NCI-H2107 treated with DMSO at 0.1 percent for 48 hours (cell line): Measurements from ENCODE around the gene TMEM63C.

Experiments used
- DNase-seq: peaks from one replicate; lab custom pipeline; 2025; ENCODE audit not compliant: unreplicated experiment; lab: John Stamatoyannopoulos, UW

TMEM63C gene

DNA sequence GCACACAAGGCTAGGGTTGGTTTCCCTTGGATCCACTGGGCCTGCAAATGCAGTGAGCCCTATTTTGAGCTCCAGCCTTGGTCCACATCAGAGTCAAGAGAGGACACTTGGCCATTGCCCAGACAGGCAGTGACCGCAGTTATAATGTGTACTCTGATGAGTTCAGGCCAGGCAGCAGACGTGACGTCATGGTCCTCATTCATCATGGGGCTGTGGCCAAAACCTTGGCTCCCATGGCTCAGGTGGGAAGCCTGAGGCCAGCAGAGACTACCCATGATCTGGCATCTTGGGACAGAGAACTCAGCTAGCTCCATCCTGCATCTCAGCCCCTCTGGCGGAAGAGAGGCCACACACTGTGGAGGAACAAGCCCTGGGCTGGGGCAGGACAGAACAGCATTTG, 16.4 kb downstream of the TMEM63C start:
- DNase-seq: no peak

DNA sequence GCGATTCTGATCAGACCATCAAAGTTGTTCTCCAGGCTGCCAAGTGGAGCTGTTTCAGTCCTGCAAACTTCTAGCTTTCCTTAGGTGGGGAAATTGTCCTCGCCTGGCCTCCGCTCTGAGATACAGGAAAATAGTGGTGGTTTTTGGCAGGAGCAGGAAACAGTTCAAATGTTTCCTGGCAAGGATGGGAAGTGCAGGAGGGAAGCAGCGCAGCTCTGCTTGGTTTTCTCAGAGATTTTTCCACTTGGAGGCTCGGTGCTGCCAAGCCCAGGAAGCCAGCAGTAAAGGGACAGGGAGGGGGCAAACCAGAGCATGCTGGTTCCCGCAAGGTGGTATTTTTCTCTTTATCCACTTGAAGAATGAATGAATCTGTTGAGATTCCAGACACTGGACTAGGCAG, 17.0 kb downstream of the TMEM63C start:
- no peak for DNase-seq

DNA sequence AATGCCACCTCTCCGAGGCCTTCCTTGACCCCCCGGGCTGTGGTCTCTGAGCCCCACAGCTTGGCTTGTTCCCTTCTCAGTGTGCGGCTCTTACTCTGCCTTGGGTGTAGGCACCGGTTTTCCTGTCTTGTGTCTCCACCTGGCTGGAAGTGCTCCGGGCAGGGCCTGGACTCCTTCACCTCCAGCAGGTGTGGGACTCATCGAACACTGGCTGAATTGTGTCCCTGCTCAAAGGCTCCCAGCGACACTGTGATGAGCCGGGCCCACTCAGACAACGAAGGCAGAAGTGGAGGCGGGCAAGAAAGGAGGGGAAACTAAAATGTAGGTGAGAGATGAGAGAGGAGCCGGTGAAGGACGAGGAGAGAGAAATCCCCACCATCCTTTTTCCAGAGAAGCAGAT, 18.0 kb downstream of the TMEM63C start:
- no peak for DNase-seq

DNA sequence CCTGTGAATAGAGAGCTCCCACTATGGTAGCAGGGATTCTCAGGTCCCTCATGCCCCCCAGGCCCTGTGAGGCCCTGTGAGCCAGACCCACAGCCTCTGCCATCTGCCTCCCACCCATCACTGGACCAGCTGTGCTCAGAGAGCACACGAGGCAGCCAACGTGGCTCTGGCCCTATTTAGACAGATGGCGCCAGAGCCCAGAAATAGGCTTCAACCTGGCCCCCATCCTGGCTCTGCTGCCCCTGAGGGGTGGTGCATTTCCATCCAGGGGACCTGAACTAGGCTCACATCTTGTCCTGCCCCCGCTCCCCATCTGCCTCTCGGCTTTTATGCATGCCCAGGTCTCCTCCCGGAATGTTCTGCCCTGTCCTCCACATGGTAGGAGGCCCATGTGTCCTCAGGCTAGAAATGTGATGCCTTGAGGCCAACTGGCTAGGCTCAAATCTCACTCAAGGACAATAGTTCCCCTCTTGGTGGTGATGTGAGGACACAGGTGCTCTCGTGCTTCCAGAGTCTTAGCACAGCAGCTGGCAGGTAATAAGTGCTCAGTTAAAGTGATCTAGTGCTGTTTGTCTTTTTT, 18.9 kb downstream of the TMEM63C start:
- DNase-seq: no peak

DNA sequence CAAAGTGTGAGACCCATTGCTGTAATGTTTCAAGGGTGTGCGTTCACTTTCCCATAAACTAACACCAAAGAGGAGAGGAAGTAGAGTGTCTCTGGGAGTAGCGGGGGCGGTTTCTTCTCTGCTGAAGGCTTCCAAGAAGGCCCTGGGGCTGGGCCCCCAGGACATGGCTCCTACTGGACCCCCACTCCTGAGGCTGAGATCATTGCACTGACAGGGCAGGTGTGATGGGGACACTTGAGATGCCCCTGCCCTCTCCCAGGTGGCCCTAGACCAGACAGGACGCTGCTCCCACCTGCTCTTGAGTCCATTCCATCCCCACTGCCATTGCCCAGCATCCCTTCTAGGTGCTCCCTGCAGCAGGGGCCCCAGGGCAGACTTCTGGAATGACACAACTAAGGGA, 20.1 kb downstream of the TMEM63C start:
- DNase-seq: no peak

DNA sequence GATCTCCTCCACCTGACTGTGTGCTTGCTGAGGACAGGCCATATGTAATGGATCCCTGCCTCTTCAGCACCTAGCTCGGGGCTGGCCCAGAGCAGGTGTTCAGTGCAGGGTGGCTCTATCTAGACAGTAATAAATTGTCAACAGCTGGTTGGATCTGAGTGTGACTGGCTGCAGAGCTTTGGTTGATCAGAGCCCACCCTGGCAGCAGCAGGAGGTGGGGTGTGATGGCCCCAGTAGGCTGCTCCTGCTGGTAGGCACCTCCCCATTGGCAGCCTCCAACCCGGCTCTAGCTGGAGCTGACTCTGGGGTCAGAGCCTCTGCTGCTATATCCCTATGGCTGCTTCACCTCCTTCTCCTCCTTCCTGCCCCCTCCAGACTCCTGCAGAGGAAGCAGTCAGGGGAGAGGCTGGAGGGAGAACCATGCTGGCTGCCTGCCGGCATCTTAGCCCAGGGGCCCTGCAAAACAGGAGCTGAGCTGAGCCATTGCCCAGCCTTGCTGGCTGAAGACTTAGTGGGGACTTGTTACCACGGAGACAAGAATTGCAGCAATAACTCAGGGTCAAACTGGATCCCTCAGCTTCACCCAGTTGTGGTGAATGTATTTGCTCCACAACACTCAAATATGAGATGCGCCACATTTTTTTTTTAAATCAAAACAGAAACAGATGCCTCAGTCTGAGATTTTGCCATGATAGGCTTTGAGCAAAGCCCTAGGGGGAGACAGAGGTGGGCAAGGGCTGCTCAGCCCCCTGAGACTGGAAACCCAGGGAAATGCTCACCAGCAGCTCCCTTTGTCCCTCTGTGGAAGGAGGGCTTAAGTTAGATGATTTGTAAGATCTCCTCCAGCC, 22.2 kb downstream of the TMEM63C start:
- peak; percentile 37 for DNase-seq

DNA sequence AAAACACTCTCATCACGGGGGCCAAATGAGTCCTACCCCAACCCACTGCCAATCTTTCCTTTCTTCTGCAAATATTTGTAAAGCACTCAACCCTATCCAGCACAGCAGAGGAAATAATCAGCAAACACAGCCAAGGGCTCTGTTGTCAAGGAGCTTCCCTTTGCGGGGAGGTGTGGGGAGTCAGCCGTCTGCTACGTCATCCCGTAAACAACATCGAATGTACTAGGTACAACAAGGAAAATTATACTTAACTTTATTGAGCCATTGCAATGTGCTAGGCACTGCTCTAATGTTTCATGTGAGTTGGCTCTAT, 22.8 kb downstream of the TMEM63C start:
- DNase-seq: peak; percentile 96

DNA sequence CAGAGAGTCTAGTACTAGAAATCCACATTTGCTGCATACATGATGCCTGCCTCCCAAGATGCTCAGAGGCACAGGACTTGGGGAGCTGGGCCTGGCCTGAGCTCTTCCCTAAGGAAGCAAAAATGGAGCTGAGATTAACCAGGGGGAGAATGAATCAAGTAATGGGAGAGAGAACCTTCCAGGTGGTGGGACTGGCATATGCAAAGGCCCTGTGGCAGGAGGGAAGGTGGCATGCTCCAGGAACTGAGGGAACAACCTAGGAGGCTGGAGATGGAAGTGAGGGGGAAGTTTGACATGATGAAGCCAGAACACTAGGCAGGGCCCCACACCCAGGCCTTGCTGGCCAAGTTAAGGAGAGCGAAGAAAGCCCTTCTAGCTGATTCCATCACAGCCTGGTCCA, 23.3 kb downstream of the TMEM63C start:
- no peak for DNase-seq

DNA sequence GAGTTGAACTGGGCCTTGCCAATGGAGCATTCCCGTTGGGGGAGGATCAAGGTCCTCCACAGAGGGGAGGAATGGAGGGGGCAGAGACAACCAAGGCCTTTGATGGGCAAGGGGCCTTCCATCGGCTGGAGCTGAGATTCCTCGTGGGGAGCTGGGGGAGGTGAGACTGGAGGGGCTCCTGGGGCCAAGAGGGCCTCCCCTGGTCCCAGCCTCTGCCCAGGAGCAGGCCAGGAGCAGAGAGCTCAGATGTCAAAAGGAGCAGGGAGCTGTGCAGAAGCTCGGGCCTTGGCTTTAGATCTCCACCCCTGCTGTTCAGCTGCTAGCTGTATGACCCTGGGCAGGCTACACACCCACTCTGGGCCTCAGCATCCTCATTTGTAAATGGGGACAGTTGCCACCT, 24.0 kb downstream of the TMEM63C start:
- DNase-seq: no peak

DNA sequence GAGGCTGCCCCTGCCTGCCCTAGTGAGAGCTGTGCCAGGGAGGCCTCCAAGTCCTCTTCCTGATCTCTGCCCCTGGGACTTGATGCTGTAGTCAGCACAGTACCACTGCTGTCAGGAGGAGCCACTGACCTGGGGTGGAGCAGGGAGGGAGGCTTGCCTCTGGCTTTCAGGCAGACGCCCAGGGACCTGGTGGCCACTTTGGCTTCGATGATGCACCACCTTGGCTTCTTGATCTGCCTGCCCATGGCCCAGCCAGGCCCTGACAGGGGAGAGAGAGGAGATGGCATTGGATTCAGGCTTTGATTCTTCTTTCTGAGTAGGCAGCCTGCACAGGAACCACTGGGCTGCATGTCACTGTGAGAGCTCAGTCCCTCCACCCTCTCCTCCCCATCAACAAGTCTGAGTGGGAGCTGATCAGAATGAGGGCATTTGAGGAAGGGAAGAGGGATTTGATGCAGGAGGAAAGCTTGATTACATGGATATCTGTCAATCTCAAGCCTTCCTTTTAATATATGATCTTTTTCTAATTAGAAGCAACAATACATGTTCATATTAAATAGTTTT, 24.7 kb downstream of the TMEM63C start:
- DNase-seq: no peak

DNA sequence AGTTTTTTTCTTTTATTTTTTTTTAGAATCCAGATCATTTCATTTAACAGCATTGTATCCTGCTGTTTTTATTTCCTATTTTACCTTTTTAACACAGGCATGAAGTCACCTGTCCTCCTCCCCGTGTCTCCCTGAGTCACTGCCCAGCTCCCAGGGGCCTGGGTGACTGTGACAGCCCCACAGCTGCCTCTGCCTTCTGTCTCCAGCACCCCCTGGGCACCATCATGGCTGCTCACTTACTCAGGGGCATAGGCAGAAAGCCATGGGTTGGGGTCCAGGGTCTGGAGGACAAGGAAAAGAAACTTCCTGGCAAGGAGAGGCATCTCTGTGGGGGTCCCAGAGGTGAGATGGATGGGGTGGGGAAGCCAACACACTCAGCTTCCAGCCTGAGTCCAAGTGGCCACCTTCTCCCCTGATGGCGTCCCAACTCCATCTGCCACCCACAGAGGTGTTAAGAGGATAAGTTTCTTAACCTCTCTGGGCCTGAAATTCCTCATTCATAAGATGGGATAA, 25.3 kb downstream of the TMEM63C start:
- DNase-seq: no peak

DNA sequence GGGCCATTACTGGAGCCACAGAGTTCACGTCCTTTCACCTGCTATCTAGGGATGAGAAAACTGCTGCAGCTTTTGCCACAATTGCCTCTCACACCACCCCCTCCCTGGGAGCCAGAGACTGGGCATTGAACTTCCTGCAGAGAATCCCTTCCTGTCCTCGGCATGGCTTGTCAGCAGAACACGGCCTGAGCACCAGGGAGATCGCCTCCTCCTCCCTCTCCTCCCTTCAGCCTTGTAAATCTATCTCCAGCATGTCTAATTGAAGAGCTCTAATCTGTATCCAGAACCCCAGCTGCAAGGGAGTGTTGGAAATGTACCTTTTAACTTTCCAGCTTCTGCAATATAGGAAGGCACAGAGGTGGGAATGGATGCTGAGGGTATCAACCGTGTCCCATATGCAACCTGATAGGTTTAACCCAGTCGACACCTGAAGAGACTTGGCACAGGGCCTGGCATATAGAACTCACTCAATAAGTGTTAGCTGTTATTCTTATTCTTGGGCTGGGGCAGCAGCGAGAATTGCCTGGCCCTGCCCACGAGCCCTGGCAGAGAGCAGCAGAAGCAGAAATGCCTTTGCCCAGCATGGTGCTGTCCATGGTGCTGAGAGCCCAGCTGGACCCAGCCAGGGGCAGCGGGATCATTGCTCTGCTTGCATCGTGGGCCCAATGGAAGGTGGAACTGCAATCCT, 26.8 kb downstream of the TMEM63C start:
- DNase-seq: peak; percentile 86

DNA sequence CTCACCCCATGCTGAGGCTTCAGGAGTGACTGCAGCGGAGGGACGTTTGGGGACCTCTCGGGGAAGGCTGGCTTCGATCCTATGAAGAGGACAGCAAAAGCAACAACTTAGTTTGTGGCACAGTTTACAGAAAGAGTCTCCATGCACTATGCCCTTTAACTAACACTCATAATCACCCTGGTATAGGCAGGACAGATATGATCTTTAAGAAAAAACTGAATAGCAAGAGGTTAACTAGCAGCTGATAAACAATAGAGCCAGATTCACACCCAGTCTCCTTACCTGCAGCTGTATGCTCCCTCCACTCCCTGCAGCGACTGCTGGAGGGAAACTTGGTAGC, 27.4 kb downstream of the TMEM63C start:
- no peak for DNase-seq

DNA sequence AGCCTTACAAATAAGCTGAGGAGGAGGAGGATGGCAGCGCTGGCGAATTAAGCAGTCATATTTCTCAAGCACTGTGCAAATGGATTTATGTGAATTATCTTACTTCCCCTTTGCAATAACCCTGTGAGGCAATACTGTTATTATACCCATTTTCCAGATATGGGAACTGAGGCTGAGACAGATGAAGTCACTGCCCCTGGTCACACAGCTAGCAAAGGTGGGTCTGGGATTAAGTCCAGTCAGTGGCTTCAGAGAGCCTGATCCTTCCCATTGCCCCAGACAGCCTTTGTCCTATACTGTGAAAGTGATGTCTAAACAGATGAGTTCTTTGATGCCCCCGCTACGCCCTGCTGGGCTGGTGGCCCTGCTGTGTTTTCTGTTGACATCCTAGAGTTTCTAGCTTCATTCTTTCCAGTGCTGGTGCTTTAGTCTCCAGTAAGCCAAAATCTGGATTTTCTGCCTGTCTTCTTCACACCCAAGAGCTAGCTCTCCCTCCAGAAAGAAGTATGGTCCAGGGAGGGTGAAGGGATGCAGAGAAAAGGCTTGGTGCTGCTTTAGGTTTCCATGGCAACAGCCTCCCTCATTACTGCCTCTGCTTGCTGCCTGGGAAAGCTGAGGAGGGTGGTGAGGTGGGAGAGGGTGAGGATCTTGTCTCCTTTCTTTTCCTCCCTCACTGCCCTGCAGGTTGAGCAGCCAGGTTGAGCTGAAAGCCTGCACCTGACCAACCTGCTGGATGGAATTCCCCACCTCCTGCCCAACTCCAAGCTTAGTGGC, 30.7 kb downstream of the TMEM63C start:
- DNase-seq: no peak

DNA sequence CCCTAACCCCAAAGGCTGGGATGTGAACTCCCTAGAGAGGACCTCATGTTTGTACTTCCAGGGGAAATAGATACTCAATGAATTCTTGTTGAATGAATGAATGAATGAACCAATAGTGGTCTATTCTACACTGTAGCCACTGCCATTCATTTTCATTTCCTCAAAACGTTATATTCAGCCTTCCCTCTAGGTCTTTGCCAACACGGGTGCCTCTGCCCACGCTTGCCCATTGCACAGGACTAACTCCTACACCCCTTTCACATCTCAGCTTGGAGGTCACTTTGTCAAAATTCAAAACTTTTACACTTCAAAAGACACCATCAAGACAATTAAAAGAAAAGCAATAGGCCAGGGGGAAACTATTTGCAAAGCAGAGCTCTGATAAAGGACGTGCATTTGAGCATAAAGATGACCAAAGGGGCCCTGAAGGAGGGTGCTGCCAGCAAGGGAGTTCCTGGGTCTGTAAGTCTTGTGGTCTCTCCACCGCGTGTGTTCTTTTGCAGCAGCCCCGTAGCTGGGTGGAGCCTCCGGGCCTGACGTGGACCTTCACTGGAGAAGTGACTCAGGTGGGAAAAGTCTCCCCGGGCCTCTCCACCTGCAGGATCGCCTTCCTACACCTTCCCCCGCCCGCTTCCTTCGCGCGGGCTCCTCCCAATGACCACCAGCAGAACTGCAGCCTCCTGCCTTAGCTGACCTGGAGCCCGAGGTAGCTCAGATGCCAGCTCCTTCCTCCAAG, 31.5 kb downstream of the TMEM63C start:
- DNase-seq: peak; percentile 82

DNA sequence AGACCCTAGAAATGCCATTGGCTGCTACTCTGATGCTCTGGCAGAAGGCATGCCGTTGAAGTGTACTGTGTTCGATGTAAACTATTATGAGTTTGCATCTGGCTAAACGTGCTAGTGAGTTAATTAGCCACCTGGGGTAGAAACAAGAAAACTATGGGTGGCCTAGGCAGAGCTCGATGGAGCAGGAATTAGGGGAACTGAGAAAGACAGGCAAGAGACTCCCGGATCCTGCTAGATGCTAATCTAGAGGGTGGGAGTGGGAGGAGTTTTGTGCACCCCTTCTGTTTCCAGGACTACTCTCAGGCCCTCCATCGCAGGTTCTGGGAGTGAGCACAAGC, 32.0 kb downstream of the TMEM63C start:
- no peak for DNase-seq

DNA sequence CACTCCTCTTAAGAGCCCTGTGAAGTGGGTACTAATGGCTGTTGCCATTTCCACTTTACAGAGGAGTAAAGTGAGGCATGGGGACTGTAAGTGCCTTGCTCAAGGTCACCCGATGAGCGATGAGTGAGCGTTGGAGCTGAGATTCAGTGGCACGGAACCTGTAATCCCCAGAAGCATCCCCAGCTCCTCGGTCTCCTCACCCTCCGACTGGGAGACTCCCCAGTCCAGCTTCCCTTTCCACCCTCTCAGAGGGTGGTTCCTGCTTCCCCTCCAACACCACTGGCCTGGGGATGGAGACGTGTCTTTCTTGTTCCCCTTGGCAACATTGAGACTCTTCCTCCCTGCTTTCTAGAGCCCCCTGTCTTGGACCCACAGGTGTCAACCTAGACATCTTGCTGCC, 32.6 kb downstream of the TMEM63C start:
- DNase-seq: no peak

DNA sequence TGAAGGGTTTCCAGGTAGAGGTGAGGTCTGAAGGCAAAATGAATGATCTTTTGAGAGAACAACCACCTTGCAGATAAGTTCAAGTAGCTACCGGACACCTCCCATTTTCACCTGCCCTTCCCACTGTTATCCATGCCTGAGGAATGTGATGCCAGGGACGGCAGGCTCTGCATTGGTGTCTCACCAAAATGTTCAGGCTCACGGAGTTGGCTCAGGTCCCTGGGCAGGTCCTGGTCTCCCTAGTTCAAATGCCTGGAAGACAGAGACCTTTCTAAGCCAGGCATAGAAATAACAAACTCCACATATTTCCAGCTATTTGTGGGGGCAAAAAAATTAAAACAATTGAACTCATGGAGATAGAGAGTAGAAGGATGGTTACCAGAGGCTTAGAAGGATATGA, 36.0 kb downstream of the TMEM63C start:
- DNase-seq: no peak

DNA sequence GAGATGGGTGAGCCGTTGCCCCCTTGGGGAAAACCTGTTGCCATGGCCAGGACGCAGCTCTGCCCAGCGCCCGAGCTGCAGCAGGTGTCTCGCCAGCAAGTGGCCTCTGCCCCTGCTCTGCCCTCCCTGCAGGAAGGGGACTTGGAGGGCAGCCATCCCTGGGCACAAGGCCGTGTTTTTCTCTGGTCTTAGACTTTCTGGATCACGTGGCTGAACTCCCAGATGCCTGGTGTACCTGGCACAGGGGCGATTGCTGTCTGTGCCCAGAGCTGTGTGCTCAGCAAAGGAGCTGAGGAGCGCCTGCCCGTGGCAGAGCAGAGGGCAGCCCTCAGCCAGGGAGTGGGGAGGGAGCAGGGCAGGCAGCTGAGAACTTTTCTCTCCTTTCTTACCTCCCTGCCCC, 38.0 kb downstream of the TMEM63C start:
- DNase-seq: no peak

DNA sequence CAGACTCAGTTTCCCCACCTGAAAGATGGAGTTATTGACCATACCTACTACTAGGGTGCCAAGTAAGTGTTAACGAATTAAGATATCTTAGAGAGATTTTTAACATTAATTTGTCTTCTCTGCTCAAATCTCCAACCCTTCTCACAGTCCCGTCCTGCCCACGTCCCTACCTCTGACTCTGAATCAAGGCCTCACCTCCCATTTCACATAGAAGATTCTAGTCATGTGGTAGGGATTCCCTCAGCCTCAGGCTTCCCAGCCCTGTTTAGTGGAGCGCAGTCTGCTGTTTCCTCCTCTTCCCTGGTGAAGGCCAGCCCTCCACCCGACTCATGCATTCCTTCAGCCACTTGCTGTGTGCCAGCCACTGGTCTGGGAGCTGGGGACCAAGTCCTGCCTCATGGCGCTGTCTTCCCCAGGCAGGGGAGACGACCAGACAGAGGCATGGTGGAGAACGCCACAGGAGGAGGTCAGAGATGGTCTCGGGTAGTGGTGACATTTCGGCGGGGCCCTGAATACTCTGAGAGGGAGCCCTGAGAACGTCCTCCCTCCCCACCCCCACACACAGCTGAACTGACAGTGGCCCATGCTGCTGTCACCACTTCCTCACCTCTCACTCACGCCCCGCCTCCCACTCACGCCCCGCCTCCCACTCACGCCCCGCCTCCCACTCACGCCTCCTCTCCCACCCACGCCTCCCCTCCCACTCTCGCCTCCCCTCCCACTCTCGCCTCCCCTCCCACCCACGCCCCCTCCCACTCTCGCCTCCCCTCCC, 38.8 kb downstream of the TMEM63C start:
- no peak for DNase-seq
